HG02943 (cell line): ENCODE measurements around the gene LHX5.

Source experiments
- ATAC-seq: cut with Tn5 transposase; IDR thresholded peaks from one replicate; pipeline ENCODE4 v1.9.1; 2021; ENCODE audit warnings: mild to moderate bottlenecking, low read depth, moderate library complexity; ENCODE audit not compliant: unreplicated experiment

Gene LHX5

DNA sequence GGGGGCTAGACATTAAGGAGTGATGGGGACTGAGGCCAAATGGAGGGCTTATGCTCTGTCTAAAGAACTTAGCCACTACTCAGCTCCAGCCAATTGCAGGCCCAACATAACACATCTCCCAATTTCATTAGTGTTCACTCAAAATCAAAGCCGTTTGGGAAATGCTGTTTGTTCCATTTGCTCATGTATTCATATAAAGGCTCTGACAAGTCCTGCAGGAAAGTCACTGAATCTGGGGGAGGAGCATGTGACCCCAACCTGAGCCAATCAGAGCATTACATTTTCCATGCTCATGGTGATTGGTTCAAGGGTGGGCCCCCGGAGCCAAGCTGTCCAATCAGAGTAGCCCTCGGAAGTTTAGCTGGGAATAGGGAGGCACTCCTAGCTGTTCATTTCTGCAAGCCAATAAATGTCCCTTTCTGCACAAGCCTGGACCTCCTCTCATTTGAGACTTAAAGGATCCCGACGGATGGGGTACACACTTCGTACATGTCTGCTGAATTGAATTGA lies 28.6 kb downstream of the LHX5 start:
- no peak for ATAC-seq

DNA sequence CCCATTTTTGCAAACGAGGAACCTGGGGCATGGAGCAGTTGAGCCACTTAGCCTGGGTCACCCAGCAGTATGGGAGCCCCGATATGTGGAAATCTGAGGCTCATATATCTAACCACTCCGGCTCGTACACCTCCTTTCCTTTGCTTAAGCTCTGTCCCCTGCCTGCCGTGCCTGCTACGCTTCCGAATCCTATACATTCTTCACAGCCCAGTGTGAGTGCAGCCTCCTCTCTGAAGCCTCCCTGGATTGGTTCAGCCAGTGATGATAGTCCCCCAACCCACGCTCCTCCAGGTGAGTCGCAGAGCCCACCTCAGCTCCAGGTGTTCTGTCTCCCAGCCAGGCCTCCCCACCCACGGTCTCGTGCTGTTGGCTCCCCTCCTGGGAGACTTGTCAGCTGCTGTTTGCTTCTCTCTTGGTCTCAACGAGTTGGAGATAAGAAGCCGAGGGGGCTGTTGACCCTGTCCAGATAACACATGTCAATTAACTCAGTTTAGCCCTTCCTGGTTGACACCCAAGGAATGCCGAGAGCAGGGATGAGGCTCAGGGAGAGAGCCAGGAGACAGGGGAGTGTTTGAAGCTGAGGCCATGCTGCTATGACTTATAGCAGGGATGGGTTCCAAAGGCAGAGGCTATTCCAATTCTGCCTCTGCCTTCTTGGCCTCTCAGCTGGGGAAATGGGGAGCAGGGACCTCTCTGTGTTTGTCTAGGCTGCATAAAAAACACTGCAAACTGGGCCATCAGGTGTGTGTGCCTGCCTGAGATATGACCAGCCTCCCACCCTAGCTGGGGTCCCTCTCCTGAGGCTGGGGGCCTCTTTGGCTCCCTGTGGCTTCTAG lies 30.5 kb downstream of the LHX5 start:
- no peak for ATAC-seq

DNA sequence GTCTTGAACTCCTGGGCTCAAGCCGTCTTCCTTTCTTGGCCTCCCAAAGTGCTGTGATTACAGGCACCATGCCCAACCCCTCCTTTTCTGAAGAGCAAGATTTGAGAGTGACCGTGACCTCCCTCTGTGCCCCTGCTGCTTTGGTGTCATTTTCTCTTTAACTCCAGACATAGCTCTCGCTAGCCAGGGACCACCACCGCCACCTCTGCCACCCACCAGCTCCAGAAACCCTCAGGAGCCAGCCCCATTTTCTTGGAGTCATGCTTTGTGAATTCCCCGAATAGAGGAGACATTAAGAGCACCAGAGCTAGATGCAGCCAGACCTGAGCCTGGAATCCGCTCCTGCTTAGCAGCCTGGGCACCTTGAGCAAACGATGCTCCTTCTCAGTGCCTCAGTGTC lies 31.3 kb downstream of the LHX5 start:
- ATAC-seq: no peak

DNA sequence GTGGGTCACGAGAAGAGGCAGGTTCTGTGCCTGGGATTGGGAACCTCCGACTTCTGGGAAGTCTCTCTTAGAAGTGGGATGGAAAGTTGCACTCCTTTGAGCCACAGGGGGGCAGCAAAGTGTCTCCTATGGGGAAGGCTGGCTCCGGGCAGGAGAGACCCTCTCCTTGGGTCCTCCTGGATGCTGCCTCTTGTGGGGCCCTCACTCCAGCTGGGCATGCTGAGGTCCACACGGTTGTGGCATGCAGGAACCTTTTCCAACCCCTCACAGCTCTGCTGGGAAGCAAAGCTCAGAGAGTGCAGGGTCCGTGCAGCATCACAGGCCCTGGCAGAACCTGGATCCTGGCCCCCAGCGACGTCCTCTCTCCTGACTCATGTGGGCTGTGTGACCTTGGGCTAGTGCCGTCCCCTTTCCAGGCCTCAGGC lies 32.1 kb downstream of the LHX5 start:
- no peak for ATAC-seq

DNA sequence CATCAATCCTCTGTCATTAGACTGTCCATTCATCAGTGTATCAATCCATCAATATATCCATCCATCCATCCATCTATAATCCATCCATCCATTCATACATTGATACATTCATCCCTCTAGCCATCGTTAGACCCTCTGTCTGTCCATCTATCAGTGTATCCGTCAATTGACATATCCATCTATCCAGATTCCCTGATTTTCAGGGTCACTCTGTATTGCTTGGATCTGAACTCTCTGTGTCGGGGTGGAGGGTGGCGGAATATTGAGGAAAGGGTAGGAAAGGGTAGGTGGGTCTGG lies 32.4 kb downstream of the LHX5 start:
- no peak for ATAC-seq

DNA sequence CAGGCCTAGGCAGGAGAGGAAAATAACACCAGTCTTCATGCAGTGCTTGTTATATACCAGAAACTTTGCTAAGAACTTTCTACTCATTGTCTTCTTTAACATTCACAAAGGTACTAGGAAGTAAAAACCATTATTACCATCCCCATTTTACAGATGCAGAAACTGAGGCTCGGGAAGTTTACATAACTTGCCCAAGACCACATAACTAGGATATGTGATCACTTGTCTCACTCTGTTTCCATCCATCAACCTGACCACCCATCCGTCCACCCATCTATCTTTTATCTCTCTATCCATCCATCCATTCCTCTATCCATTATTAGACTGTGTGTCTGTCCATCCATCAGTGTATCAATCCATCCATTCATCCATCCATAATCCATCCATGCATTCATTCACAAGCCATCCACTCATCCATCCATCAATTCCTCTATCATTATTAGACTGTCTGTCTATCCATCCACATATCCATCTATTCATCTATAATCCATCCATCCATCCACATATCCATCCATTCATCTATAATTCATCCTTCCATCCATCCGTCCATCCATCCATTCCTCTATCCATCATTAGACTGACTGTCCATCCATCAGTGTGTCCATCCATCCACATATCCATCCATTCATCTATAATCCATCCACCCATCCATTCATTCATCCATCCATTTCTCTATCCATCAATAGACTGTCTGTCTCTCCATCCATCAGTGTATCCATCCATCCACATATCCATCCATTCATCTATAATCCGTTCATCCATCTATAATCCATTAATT lies 33.0 kb downstream of the LHX5 start:
- no peak for ATAC-seq

DNA sequence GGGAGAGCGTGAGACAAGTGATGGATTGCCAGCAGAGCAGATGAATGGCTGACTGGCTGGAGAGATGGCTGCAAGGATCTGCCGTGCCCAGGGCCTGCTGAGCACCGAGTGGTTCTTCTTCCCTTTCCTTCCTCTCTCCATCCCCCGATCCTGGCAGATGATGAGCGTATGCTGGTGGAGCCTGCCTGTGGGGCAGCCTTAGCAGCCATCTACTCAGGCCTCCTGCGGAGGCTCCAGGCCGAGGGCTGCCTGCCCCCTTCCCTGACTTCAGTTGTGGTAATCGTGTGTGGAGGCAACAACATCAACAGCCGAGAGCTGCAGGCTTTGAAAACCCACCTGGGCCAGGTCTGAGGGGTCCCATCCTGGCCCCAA lies 34.0 kb downstream of the LHX5 start:
- no peak for ATAC-seq

DNA sequence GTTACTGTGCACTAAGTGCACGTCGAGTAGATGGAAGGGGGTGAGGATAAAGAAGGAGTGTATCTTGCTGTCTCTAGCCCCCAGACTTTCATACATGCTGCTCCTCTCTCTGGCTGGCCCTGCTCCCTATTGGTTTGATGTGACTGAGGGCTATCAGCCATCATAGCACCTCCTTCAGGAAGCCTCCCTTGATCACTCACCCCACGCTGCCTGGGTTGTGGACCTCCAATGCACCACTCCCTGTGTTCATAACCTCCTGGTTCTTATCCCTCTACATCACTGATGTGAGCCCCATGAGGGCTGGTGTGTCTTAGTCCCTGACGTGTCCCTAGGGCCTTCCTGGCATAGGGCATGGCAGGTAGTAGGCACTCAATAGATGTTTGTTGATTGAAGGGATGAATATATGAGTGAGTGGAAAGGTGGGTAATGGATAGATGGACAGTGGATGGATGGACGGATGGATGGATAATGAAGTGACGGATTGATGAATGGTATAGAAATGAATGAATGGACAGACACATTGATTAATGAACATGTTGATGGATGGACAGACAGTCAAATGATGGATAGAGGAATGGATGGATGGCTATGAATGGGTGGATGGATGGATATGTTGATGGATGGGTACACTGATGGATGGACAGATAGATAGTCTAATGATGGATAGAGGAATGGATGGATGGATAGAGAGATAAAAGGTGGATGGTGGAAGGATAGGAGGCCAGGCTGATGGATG lies 34.5 kb downstream of the LHX5 start:
- ATAC-seq: no peak

DNA sequence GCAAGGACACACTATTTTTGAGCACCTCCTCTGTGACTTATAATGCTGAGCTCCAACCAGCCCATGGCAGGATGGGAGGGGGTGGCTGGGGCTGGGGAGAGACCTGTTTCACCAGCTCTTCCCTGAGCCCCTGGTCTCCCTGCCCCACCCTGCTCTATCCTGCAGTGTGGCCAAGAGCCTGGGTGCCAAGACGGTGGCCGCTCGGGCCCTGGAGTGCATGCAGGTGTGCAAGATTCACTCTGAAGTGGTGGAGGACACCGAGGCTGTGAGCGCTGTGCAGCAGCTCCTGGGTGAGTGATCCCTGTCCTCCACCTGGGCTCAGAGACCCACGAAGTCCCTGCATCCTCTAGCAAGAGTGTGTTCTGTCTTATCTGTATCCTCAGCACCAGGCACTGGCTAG lies 35.1 kb downstream of the LHX5 start:
- ATAC-seq: no peak

DNA sequence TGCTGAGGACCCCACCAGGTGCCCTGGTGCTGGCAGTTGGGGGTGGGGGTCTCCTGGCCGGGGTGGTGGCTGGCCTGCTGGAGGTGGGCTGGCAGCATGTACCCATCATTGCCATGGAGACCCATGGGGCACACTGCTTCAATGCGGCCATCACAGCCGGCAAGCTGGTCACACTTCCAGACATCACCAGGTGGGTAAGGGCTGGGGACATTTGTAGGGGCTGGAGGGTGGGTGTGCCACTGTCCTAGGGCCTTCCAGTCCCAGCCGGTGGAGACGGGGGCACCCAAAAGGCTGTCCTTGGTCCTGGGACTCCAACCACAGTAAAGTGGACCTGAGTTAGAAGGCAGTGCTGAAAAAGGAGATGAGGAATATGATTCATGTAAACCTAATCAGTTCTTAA lies 36.3 kb downstream of the LHX5 start:
- ATAC-seq: no peak

DNA sequence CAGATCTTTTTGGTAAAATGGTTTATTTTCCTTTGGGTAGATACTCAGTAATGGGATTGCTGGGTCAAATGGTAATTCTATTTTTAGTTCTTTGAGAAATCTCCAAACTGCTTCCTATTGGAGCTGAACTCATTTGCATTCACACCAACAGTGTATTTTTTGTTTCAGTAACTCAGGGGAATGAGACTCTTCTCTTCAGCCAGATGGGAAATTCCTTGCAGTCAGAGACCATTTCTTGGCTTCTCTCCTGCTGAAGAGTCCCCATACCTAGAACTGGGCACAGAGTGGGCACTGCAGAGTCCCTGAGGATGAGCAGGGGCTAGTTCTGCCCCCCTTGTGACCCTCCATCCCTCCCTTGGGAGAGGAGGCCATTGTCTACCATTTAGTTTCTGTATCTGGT lies 38.7 kb downstream of the LHX5 start:
- ATAC-seq: no peak

DNA sequence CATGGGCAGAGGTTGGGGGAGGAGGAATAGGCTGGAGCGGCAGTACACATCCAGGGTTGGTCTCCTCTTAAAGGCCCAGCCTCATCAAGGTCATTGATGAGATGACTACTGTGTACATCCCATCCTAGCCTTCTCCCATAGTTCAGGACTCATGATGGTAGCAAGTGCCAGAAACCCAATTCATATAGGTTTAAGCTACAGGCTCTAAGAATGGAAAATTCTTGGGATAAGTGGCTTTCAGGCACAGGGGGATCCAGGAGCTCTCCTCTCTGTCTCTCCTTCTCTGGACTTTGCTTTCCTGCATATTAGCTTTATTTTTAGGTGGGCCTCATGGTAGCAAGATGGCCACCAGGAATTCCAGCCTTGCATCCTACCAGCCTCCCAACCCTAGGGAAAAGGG lies 43.2 kb downstream of the LHX5 start:
- no peak for ATAC-seq

DNA sequence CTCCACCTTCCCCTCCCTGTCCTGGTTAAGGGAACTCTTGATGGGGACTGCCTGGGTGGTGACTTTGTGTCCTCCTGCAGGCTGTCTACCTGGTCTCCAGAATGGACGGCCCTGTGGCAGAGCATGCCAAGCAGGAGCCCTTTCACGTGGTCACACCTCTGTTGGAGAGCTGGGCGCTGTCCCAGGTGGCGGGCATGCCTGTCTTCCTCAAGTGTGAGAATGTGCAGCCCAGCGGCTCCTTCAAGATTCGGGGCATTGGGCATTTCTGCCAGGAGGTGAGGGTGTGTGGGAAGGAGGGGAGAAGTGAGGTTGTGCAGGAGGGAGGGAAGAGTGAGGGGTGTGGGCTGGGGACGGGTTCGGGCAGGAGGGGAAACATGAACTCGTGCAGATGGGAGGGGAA lies 43.8 kb downstream of the LHX5 start:
- no peak for ATAC-seq

DNA sequence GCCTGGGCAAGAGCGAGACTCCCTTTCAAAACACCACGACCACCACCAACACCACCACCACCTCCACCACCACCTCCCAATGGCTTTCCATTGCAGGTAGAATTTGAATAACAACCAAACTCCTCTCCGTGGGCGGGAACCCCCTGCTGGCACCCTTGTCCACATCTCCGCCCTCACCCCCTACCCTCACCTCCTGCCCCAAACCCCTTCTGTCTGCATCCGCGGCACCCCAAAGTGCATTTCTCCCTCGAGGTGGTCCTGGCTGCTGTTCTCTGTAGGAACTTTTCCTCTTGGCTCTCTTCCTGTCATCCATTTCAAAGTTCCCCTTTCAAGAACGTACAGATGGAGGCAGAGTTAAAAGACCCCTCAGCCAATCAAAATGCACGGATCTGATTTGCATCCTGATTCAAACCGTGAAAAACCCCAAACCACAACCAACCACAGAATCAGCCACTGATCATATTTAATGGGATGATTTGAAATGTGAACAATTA lies 45.7 kb downstream of the LHX5 start:
- no peak for ATAC-seq

DNA sequence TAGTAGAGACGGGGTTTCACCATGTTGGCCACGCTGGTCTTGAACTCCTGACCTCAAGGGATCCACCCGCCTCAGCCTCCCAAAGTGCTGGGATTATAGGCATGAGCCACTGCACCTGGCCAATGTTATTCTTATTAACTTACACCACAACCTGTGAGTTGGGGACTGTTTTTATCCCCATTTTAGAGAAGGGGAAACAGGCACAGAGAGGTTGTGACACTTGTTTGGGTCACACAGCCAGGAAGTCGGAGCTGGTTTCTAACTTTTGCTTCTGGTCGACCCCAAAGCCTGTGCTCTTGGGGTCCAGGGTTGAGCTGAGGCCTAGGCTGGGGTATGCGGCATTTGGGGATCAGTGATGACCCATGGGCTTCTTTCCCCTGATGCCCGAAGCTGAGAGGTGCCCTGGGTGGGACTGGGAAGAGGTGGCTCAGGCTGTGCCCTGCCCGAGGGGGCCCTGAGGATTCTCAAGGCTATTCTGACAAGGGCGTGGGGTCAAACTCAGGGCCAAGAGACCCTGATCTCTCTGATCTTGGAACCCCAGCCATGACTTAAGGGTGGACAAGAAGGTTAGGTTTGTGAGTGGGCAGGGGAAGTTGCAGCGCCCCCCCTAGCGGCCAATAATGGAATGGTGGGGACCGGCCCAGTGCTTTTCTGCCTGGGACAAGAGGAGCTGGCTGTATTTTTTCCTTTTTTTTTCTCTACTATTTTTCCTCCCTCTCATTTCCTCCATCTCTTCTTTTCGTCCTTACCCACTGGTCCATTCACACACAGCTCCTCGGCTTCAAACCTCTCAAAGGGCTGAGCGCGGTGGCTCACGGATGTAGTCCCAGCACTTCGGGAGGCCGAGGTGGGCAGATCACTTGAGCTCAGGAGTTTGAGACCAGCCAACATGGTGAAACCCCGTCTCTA lies 46.5 kb downstream of the LHX5 start:
- ATAC-seq: no peak

DNA sequence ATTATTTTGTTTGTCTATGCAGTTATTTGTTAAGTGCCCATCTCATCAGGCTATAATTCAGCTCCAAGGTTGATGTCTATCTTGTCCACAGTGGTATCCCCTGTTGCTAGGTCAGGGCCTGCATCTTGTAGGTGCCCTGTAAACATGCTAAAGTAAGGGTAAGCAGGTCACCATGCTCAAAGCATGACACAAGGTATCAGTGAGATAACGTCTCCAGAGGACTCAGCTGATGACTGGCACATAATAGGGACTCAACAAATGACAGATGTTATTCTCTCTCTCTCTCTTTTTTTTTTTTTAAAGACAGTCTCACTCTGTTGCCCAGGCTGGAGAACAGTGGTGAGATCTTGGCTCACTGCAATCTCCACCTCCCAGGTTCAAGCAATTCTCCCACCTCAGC lies 47.2 kb downstream of the LHX5 start:
- no peak for ATAC-seq

DNA sequence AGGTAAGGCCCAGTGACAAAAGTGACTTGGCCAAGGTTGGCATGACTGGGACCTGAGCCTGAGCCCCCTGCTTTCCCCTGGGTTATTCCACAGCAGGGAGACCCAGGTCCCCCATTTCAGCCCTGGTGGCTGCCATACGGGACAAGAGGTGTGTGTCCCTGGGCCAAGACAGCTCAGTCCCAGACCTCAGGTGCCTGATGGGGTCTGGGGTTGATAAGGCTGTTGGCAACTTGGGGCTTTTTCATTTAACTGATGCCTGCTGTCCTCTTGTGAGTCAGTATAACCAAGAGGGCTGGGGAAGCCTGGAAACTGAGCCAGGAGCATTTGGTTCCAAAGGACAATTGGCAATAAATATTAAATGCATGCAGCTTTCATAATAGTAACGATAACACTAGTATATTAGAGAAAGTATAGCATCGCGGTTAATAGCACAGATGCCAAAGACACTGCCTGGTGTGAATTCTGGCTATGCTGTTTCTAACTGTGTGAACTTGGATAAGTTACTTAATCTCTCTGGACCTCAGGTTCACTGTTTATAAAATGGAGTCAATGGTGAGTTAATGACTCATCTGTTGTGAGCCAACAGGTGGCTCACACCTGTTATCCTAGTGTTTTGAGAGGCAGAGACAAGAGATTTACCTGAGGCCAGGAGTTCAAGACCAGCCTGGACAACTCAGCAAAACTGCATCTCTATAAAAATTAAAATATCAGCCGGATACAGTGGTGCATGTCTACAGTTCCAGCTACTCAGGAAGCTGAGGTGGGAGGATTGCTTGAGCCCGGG lies 48.6 kb downstream of the LHX5 start:
- ATAC-seq: no peak

DNA sequence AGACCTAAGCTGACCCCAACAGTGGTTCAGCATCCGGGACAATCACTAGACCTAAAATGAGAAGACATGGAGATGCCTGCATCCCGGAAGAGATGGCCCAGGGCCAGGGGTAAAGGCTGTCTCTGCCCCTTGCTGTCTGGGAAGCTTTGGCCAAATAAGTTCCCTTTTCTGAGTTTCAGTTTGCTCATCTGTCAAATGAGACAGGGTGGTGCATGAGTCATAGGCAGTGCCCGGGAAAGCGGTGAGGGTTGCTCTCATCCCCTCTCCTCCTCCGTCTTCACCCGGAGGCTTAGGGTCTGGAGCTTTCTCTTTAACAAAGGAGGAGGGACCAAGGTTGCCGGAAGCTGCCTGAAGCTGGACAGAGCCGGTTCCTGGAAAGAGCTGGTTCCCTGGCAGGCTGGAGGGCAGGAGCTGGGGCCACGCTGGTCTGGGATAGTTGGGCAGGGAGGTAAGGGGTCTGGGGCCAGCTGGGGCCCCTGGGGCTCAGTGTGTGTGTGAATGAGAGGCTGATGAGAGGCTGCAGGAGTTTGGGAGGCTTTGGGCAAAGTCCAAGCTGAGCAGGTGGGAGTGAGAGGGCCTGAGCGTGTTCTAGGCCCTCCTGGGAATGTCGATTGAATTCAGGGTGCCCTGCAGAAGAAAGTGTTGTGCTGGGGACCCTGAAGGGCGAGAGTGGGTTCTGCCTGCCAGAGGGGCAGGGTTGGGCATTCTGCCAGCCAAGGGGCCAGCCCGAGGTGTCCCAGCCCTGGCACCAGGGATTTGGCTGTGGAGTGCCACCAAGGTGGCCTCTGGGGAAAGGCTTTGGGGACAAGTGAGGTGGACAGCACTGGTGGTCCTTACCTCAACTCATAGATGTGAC lies 49.4 kb downstream of the LHX5 start, which contains the start of gene SDSL:
TSS of gene SDSL (plus strand) at position 351 of the 856 bp plus-strand sequence. CDS start 5,603 bp downstream, outside the sequence.
- peak; percentile 71 for ATAC-seq
